ENCODE measurements around the gene SHC1. TPM values are rescaled to one million over a fixed set of nuclear protein-coding genes. Genes with fewer than 3 reads are reported as not detected.
A peak's percentile ranks its signal among the peaks of the same experiment; 100 is the strongest.

The SHC1 gene
- total RNA-seq, 2 experiments from 2014 or later, result 45.9 to 65.7 TPM

GRCh38 chr1:155001675-155002463 is 31.3 kb upstream of the SHC1 start:
- H3K9me3 Mint-ChIP-seq (ENCODE audit: low read depth), result no peaks in the 10 kb centered on the region
- H3K27me3 Mint-ChIP-seq, result no peaks in the 10 kb centered on the region
- peak overlapping the region; percentile 96 for H3K4me3 Mint-ChIP-seq
- DNase-seq, result peak; percentile 100
- ChIA-PET POLR2A (interaction anchor here (0.6 to 0.9 kb wide), 3 partner anchors 45 to 134 kb away, joined by 3 read pairs; partner anchors contain the start of gene SLC50A1), CTCF (interaction anchor here (8.0 kb wide), 1 partner anchor 13 kb away, joined by 86 read pairs; no protein-coding TSS in a partner anchor)
- H3K36me3 Mint-ChIP-seq (ENCODE audit: low read depth), result peaks cover 9% of the 10 kb centered on the region
- peak; percentile 67 for ATAC-seq
- peak overlapping the region; percentile 94 for H3K27ac Mint-ChIP-seq
- intact Hi-C loops (cut with DNase I, micrococcal nuclease), result loop anchor here (1.0 to 10.0 kb wide), 19 partner anchors 15 to 1503 kb away; partner anchors contain the start of genes ADAM15 (in 2 of the 2), ADAR (in 1 of the 2), ASH1L (in 1 of the 2) and ATP8B2 (in 1 of the 2)
- H3K4me1 Mint-ChIP-seq, result peaks cover 54% of the 10 kb centered on the region

- ChIA-PET CTCF (interaction anchor here (2.8 to 8.0 kb wide), 2 partner anchors 14 to 41 kb away, joined by 15 to 86 read pairs; no protein-coding TSS in a partner anchor), POLR2A (interaction anchor here (0.7 to 0.9 kb wide), 3 partner anchors 83 to 1105 kb away, joined by 3 read pairs; partner anchors contain the start of gene SLC50A1)
- Mint-ChIP-seq H3K36me3 (ENCODE audit: low read depth) (peaks cover 9% of the 10 kb centered on the region), H3K9me3 (ENCODE audit: low read depth) (no peaks in the 10 kb centered on the region), H3K4me3 (peak overlapping the region; percentile 96), H3K4me1 (peaks cover 49% of the 10 kb centered on the region), H3K27me3 (no peaks in the 10 kb centered on the region), H3K27ac (peak overlapping the region; percentile 79)
- intact Hi-C loops (cut with DNase I, micrococcal nuclease), result loop anchor here (1.0 to 10.0 kb wide), 12 partner anchors 50 to 1503 kb away; partner anchors contain the start of genes ADAM15 (in 2 of the 2), ASH1L (in 1 of the 2), ATP8B2 (in 1 of the 2) and KRTCAP2 (in 1 of the 2)
- no peak for ATAC-seq
- no peak for DNase-seq
Observed at GRCh38 chr1:155001425-155001674, 30.8 kb upstream of the SHC1 start.

GRCh38 chr1:155000726-155001424 is 30.3 kb upstream of the SHC1 start:
- Mint-ChIP-seq H3K27me3 (no peaks in the 10 kb centered on the region), H3K4me1 (peaks cover 47% of the 10 kb centered on the region), H3K36me3 (ENCODE audit: low read depth) (peaks cover 9% of the 10 kb centered on the region), H3K9me3 (ENCODE audit: low read depth) (no peaks in the 10 kb centered on the region), H3K4me3 (peak overlapping the region; percentile 96), H3K27ac (peak overlapping the region; percentile 79)
- ATAC-seq (peak; percentile 43), DNase-seq (peak; percentile 95)
- CTCF ChIA-PET, result interaction anchor here (1.5 to 8.6 kb wide), 5 partner anchors 14 to 61 kb away, joined by 4 to 86 read pairs (median 15); partner anchors contain the start of gene FLAD1
- intact Hi-C loops (cut with DNase I, micrococcal nuclease), result loop anchor here (1.0 to 10.0 kb wide), 12 partner anchors 50 to 1504 kb away; partner anchors contain the start of genes ADAM15 (in 2 of the 2), ASH1L (in 1 of the 2), ATP8B2 (in 1 of the 2) and KRTCAP2 (in 1 of the 2)
- POLR2A ChIA-PET, result interaction anchor here (0.7 to 1.2 kb wide), 4 partner anchors 17 to 1105 kb away, joined by 3 to 10 read pairs (median 3); partner anchors contain the start of genes FLAD1 and SLC50A1

GRCh38 chr1:155000411-155000725 is 29.8 kb upstream of the SHC1 start:
- intact Hi-C loops (cut with DNase I, micrococcal nuclease), result loop anchor here (2.0 to 10.0 kb wide), 8 partner anchors 52 to 1504 kb away; partner anchors contain the start of genes ADAM15 (in 1 of the 2), ASH1L (in 1 of the 2), ATP8B2 (in 1 of the 2) and KRTCAP2 (in 1 of the 2)
- Mint-ChIP-seq H3K9me3 (ENCODE audit: low read depth) (no peaks in the 10 kb centered on the region), H3K27ac (peak overlapping the region; percentile 92), H3K36me3 (ENCODE audit: low read depth) (peaks cover 9% of the 10 kb centered on the region), H3K4me1 (peaks cover 44% of the 10 kb centered on the region), H3K4me3 (peak overlapping the region; percentile 96), H3K27me3 (no peaks in the 10 kb centered on the region)
- DNase-seq, result peak; percentile 71
- ChIA-PET POLR2A (interaction anchor here (1.0 to 1.2 kb wide), 2 partner anchors 17 to 25 kb away, joined by 5 to 10 read pairs; partner anchors contain the start of gene FLAD1), CTCF (interaction anchor here (1.1 to 8.6 kb wide), 10 partner anchors 15 to 61 kb away, joined by 3 to 86 read pairs (median 14); partner anchors contain the start of genes CKS1B, FLAD1, PBXIP1 and SHC1)
- no peak for ATAC-seq

- Mint-ChIP-seq H3K27me3 (no peaks in the 10 kb centered on the region), H3K36me3 (ENCODE audit: low read depth) (peaks cover 9% of the 10 kb centered on the region), H3K27ac (peak overlapping the region; percentile 92), H3K4me3 (peak overlapping the region; percentile 96), H3K9me3 (ENCODE audit: low read depth) (no peaks in the 10 kb centered on the region), H3K4me1 (peaks cover 40% of the 10 kb centered on the region)
- DNase-seq (peak; percentile 87), ATAC-seq (peak; percentile 2)
- ChIA-PET POLR2A (interaction anchor here (0.6 to 1.4 kb wide), 6 partner anchors 16 to 63 kb away, joined by 3 to 10 read pairs (median 5); partner anchors contain the start of genes FLAD1, PMVK and SHC1), CTCF (interaction anchor here (0.6 to 8.6 kb wide), 28 partner anchors 8 to 440 kb away, joined by 3 to 86 read pairs (median 4); partner anchors contain the start of genes CKS1B, FLAD1, PBXIP1 and PMVK)
- intact Hi-C loops (cut with DNase I, micrococcal nuclease), result loop anchor here (1.0 to 10.0 kb wide), 15 partner anchors 16 to 1505 kb away; partner anchors contain the start of genes FLAD1 (in 2 of the 2), ADAM15 (in 1 of the 2), ASH1L (in 1 of the 2) and ATP8B2 (in 1 of the 2)
Observed at GRCh38 chr1:154999571-155000410, 29.2 kb upstream of the SHC1 start.

- Mint-ChIP-seq H3K27ac (peak overlapping the region; percentile 88), H3K27me3 (no peaks in the 10 kb centered on the region), H3K4me3 (peak overlapping the region; percentile 96), H3K4me1 (peaks cover 34% of the 10 kb centered on the region), H3K9me3 (ENCODE audit: low read depth) (no peaks in the 10 kb centered on the region), H3K36me3 (ENCODE audit: low read depth) (peaks cover 4% of the 10 kb centered on the region)
- intact Hi-C loops (cut with DNase I, micrococcal nuclease), result loop anchor here (1.0 to 2.0 kb wide), 7 partner anchors 16 to 440 kb away; partner anchors contain the start of genes FLAD1 (in 2 of the 2), CKS1B (in 1 of the 2), PBXIP1 (in 1 of the 2) and PYGO2 (in 1 of the 2)
- CTCF ChIA-PET, result interaction anchor here (0.6 to 8.6 kb wide), 32 partner anchors 10 to 439 kb away, joined by 3 to 86 read pairs (median 4); partner anchors contain the start of genes CKS1B, FLAD1, PBXIP1 and PMVK
- POLR2A ChIA-PET, result interaction anchor here (0.6 to 1.4 kb wide), 5 partner anchors 19 to 63 kb away, joined by 3 to 7 read pairs (median 3); partner anchors contain the start of genes PMVK and SHC1
- DNase-seq (peak; percentile 88), ATAC-seq (peak; percentile 7)
Observed at GRCh38 chr1:154998818-154999570, 28.4 kb upstream of the SHC1 start.

GRCh38 chr1:154998201-154998780 is 27.7 kb upstream of the SHC1 start:
- ATAC-seq (no peak), DNase-seq (no peak)
- no peaks in the 10 kb centered on the region for H3K27me3 Mint-ChIP-seq
- peak overlapping the region; percentile 88 for H3K27ac Mint-ChIP-seq
- H3K4me1 Mint-ChIP-seq, result peaks cover 34% of the 10 kb centered on the region
- H3K36me3 Mint-ChIP-seq (ENCODE audit: low read depth), result peaks cover under 1% of the 10 kb centered on the region
- peak overlapping the region; percentile 36 for H3K4me3 Mint-ChIP-seq
- intact Hi-C loops (cut with DNase I, micrococcal nuclease), result loop anchor here in 1 of 2 experiments (2.0 kb wide), 1 partner anchor 15 kb away; the partner anchor contains the start of gene FLAD1
- H3K9me3 Mint-ChIP-seq (ENCODE audit: low read depth), result no peaks in the 10 kb centered on the region
- ChIA-PET POLR2A (interaction anchor here (0.7 to 1.4 kb wide), 3 partner anchors 19 to 28 kb away, joined by 3 to 7 read pairs (median 5); partner anchors contain the start of gene SHC1), CTCF (interaction anchor here (0.6 to 8.6 kb wide), 24 partner anchors 10 to 439 kb away, joined by 3 to 86 read pairs (median 7); partner anchors contain the start of genes CKS1B, FLAD1, PBXIP1 and PMVK)

GRCh38 chr1:154996966-154997701 is 26.6 kb upstream of the SHC1 start:
- intact Hi-C loops (cut with DNase I, micrococcal nuclease), result no loop called here
- POLR2A ChIA-PET, result interaction anchor here (0.5 to 0.8 kb wide), 3 partner anchors 11 to 29 kb away, joined by 3 to 6 read pairs (median 3); no protein-coding TSS in a partner anchor
- Mint-ChIP-seq H3K27me3 (no peaks in the 10 kb centered on the region), H3K4me1 (peaks cover 34% of the 10 kb centered on the region), H3K27ac (no peak overlapping the region), H3K9me3 (ENCODE audit: low read depth) (no peaks in the 10 kb centered on the region), H3K4me3 (no peak overlapping the region), H3K36me3 (ENCODE audit: low read depth) (no peaks in the 10 kb centered on the region)
- ATAC-seq, result no peak
- CTCF ChIA-PET, result interaction anchor here (0.6 to 8.6 kb wide), 8 partner anchors 13 to 238 kb away, joined by 3 to 86 read pairs (median 4); partner anchors contain the start of gene FLAD1
- DNase-seq, result peak; percentile 11
